Mucosa of rectum (tissue), 2 donors: ENCODE data around the gene EPN2.

Experiments
- H3K27ac ChIP-seq, 2 donors: one replicate each; pipeline ENCODE4 v1.7.0; 2013; ENCODE audit warnings: inconsistent platforms in 2 of 2, low read depth in 2 of 2, low read length in 2 of 2
- H3K27me3 ChIP-seq, 2 donors: one replicate each; pipeline ENCODE4 v1.7.0; 2013; ENCODE audit warnings: low read length in 2 of 2; ENCODE audit not compliant: control insufficient read depth in 2 of 2, insufficient read depth in 2 of 2
- H3K36me3 ChIP-seq, 2 donors: one replicate each; pipeline ENCODE4 v1.7.0; 2013; ENCODE audit warnings: low read length in 2 of 2; ENCODE audit not compliant: control insufficient read depth in 2 of 2, insufficient read depth in 2 of 2
- H3K4me1 ChIP-seq, 2 donors: one replicate each; pipeline ENCODE4 v1.7.0; 2013; ENCODE audit warnings: low read length in 2 of 2, mild to moderate bottlenecking in 1 of 2; ENCODE audit not compliant: control insufficient read depth in 2 of 2, insufficient read depth in 2 of 2
- H3K4me3 ChIP-seq, 2 donors: one replicate each; pipeline ENCODE4 v1.7.0; 2013; ENCODE audit warnings: low read length in 2 of 2
- H3K9ac ChIP-seq, 2 donors: one replicate each; pipeline ENCODE4 v1.7.0; 2013; ENCODE audit warnings: low read length in 2 of 2, low read depth in 1 of 2, mild to moderate bottlenecking in 1 of 2
- H3K9me3 ChIP-seq, 2 donors: one replicate each; pipeline ENCODE4 v1.7.0; 2013; ENCODE audit warnings: low read length in 2 of 2; ENCODE audit not compliant: control insufficient read depth in 2 of 2
- donor health status: healthy.
- donor health status: Normal muscosa, but diverticular disease.

Gene EPN2

GRCh38 chr17:19380481-19381301 is 143.5 kb downstream of the EPN2 start:
- Histone ChIP-seq H3K36me3 (peaks cover 40 to 44% of the 10 kb centered on the region in 2 donors), H3K27me3 (no peaks in the 10 kb centered on the region), H3K9me3 (no peaks in the 10 kb centered on the region), H3K4me3 (no peak overlapping the region), H3K27ac (no peak overlapping the region), H3K9ac (no peak overlapping the region), H3K4me1 (peaks cover 42 to 44% of the 10 kb centered on the region in 2 donors)

DNA sequence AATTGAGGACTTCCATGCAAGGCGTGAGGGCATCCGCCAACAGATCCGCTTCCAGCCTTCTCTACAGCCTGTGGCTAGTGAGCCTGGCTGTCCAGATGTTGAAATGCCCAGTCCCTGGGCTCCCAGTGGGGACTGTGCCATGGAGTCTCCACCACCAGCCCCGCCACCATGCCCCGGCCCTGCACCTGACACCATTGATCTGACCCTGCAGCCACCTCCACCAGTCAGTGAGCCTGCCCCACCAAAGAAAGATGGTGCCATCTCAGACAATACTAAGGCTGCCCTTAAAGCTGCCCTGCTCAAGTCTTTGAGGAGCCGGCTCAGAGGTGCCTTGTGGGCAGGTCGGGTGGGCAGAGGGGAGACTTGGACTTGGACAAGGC is 144.2 kb downstream of the EPN2 start:
- peaks cover 40 to 44% of the 10 kb centered on the region in 2 donors for H3K36me3 ChIP-seq
- peaks cover 45 to 46% of the 10 kb centered on the region in 2 donors for H3K4me1 ChIP-seq
- no peak overlapping the region for H3K4me3 ChIP-seq
- H3K27me3 ChIP-seq: no peaks in the 10 kb centered on the region
- no peak overlapping the region for H3K27ac ChIP-seq
- no peaks in the 10 kb centered on the region for H3K9me3 ChIP-seq
- H3K9ac ChIP-seq: no peak overlapping the region

DNA sequence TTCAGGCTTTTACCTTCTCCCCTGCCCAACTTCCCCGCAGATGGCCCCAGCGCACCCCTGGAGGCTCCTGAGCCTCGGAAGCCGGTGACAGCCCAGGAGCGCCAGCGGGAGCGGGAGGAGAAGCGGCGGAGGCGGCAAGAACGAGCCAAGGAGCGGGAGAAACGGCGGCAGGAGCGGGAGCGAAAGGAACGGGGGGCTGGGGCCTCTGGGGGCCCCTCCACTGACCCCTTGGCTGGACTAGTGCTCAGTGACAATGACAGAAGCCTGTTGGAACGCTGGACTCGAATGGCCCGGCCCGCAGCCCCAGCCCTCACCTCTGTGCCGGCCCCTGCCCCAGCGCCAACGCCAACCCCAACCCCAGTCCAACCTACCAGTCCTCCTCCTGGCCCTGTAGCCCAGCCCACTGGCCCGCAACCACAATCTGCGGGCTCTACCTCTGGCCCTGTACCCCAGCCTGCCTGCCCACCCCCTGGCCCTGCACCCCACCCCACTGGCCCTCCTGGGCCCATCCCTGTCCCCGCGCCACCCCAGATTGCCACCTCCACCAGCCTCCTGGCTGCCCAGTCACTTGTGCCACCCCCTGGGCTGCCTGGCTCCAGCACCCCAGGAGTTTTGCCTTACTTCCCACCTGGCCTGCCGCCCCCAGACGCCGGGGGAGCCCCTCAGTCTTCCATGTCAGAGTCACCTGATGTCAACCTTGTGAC is 144.7 kb downstream of the EPN2 start:
- Histone ChIP-seq H3K4me1 (peaks cover 44 to 46% of the 10 kb centered on the region in 2 donors), H3K27me3 (no peaks in the 10 kb centered on the region), H3K27ac (no peak overlapping the region), H3K9ac (no peak overlapping the region), H3K36me3 (peaks cover 40 to 44% of the 10 kb centered on the region in 2 donors), H3K4me3 (no peak overlapping the region), H3K9me3 (no peaks in the 10 kb centered on the region)

DNA sequence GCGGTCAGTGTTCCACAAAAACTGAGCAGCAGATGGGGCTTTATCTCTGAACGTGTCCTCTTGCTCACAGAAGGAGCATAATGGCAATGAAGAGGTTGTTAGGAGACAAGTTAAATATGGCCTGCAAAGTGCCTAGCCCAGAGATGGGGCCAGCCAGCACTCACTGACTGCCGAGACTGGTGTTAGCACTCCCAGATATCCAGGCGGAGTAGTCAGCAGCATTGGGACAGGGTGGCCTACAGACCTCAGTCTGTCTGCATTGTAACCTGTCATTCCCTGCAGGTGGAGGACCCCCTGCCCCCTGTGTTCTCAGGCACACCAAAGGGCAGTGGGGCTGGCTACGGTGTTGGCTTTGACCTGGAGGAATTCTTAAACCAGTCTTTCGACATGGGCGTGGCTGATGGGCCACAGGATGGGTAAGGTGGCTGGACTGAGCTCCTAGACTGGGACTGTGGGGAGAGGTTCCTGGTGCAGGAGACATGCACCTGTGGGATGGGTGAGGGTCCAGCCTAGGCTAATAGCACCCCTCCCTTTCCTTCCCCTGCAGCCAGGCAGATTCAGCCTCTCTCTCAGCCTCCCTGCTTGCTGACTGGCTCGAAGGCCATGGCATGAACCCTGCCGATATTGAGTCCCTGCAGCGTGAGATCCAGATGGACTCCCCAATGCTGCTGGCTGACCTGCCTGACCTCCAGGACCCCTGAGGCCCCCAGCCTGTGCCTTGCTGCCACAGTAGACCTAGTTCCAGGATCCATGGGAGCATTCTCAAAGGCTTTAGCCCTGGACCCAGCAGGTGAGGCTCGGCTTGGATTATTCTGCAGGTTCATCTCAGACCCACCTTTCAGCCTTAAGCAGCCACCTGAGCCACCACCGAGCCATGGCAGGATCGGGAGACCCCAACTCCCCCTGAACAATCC is 145.6 kb downstream of the EPN2 start:
- Histone ChIP-seq H3K27ac (peak overlapping the region in 1 of 2 donors; percentile 23), H3K9ac (no peak overlapping the region), H3K27me3 (no peaks in the 10 kb centered on the region), H3K9me3 (no peaks in the 10 kb centered on the region), H3K4me3 (no peak overlapping the region), H3K36me3 (peaks cover 40 to 44% of the 10 kb centered on the region in 2 donors), H3K4me1 (peaks cover 41% of the 10 kb centered on the region in 2 donors)

DNA sequence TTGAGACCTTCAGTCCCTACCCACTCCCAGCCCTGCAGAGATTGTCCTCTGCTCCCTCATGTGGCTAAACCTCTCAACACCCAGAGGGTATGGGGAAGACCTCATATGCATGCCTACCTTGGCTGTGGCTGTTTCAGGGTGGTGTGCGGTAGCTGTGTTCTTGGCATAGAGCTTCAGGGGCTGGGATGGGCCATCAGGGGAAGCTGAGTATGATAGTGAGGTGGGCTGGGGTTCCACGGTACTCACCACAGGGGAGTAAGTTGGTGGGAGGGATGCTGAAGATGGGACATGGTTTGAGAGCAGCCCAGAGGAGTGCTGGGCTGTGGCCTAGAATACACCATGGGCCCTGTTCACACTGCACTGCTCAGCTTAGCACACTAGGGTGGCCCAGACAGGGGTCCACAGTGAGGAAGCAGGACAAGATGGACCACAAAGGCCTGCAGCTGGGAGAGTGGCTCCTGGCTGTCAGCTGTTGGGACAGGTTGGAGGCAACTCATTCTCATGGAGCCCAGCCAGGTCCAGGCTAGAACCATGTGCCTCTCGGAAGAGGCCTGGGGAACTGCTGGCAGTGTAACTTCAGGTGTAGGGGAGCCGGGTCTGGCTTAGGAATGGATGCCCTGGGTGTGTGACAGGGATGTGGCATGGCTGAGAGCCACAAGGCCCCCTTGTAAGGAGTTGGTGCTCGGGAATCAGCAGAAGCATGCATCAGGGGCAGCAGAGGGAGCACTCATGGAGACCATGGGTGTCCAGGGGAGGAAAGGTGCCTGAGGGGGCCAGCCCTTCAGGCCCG is 146.7 kb downstream of the EPN2 start:
- Histone ChIP-seq H3K9me3 (no peaks in the 10 kb centered on the region), H3K4me3 (no peak overlapping the region), H3K9ac (peak overlapping the region in 1 of 2 donors; percentile 31), H3K4me1 (peaks cover 41 to 49% of the 10 kb centered on the region in 2 donors), H3K27me3 (no peaks in the 10 kb centered on the region), H3K27ac (peak overlapping the region; percentile 85), H3K36me3 (peaks cover 40 to 44% of the 10 kb centered on the region in 2 donors)

DNA sequence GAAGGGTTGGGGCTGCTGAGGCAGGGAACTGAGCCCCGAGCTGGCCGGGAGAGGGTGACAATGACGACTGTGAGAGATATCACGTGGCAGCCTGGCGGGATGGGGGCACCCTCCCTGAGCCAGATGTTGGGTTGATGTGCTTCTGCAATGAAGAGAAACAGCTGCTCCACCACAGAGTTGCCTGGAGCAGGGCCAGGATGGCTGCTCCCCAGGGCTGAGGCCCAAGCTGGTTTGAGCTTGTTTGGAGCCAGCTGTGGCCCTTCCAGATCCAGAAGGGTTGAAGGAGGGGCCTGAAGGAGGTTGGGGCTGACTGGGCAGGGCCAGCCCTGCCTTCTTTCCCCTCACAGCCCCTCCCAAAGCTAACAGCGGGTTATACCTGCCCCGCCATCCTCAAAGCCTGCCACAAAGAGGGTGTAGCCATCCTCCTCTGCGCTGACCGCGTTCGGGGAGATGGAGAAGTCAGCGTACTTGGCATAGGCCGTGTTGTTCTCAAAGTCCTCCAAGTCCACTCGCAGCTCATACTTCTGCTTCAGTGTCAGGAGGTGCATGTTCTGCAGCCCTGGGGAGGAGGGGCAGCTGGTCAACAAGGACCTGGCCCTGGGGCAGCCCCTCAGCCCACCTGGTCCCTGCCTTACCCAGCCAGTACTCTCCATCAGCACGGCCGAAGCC is 147.7 kb downstream of the EPN2 start:
- Histone ChIP-seq H3K36me3 (peaks cover 35 to 40% of the 10 kb centered on the region in 2 donors), H3K9me3 (no peaks in the 10 kb centered on the region), H3K9ac (peak overlapping the region in 1 of 2 donors; percentile 31), H3K4me3 (peak overlapping the region; percentile 19 to 50), H3K27ac (peak overlapping the region; percentile 85), H3K27me3 (no peaks in the 10 kb centered on the region), H3K4me1 (peaks cover 36 to 39% of the 10 kb centered on the region in 2 donors)

DNA sequence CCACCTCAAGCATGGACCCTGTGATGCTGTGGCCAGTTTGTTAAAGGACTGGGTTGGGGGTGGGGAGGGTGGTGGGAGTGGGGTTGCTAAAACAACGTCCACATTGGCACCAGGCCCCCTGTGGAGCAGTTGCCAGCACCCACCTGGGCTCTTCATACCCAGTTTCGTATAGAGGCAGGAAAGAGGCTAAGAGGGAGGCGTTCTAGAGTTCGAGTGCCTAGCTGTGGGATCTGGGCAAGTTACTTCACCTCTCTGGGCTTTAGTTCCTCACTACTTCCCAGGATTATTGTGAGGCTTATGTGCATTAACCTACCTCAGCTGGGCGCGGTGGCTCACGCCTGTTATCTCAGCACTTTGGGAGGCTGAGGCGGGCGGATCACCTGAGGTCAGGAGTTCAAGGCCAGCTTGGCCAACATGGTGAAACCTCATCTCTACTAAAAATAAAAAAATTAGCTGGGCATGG is 148.4 kb downstream of the EPN2 start:
- peaks cover 36 to 39% of the 10 kb centered on the region in 2 donors for H3K4me1 ChIP-seq
- H3K4me3 ChIP-seq: peak overlapping the region; percentile 19 to 50
- H3K9ac ChIP-seq: peak overlapping the region in 1 of 2 donors; percentile 21
- peak overlapping the region; percentile 85 for H3K27ac ChIP-seq
- H3K27me3 ChIP-seq: no peaks in the 10 kb centered on the region
- peaks cover 28 to 34% of the 10 kb centered on the region in 2 donors for H3K36me3 ChIP-seq
- H3K9me3 ChIP-seq: no peaks in the 10 kb centered on the region
